H1 (cell line): ENCODE data around the gene UBE4B. TPM values are rescaled to one million over a fixed set of nuclear protein-coding genes. Genes with fewer than 3 reads are reported as not detected.

ENCODE experiments used
- CTCF ChIA-PET: fragments of 300-600 bp; sonication (Branson Sonifier 250); formaldehyde crosslinking; loops from one replicate; lab custom pipeline; 2021; ENCODE audit not compliant: partially characterized antibody; lab: Charles Lee
- POLR2A ChIA-PET: fragments of 300-600 bp; sonication (Branson Sonifier 250); formaldehyde crosslinking; loops from one replicate; lab custom pipeline; 2021; ENCODE audit warnings: inconsistent platforms; ENCODE audit not compliant: partially characterized antibody; lab: Charles Lee
- DNase-seq, 2 experiments: peaks; one replicate each; pipeline versions ENCODE4 v3.0.0 to v3.0.0-alpha.2; 2010 to 2022; ENCODE audit warnings: low spot score in 2 of 2, low read depth in 1 of 2, mixed read lengths in 1 of 2
- FAIRE-seq: peaks from 2 replicates; lab custom pipeline; 2011; peaks lifted over from hg19 to GRCh38; lab: Jason Lieb, UNC
- H2AFZ ChIP-seq: 2 replicates; pipeline ENCODE4 v1.8.1; 2012; ENCODE audit warnings: low read length, inconsistent platforms
- H2AK5ac ChIP-seq: 2 replicates; pipeline ENCODE4 v1.6.1; 2013; ENCODE audit warnings: low read depth, low read length
- H2BK120ac ChIP-seq: replicated peaks from 2 replicates; pipeline ENCODE3; 2013; ENCODE audit warnings: low read depth, low read length, inconsistent platforms
- H2BK12ac ChIP-seq: 2 replicates; pipeline ENCODE4 v1.6.1; 2013; ENCODE audit warnings: low read depth, low read length
- H2BK15ac ChIP-seq: 2 replicates; pipeline ENCODE4 v1.6.1; 2013; ENCODE audit warnings: low read length
- H2BK20ac ChIP-seq: 2 replicates; pipeline ENCODE4 v1.6.1; 2013; ENCODE audit warnings: low read length
- H2BK5ac ChIP-seq: 2 replicates; pipeline ENCODE4 v1.6.1; 2013; ENCODE audit warnings: low read depth, low read length
- H3K14ac ChIP-seq: 2 replicates; pipeline ENCODE4 v1.6.1; 2013; ENCODE audit warnings: inconsistent platforms; ENCODE audit not compliant: insufficient read length
- H3K18ac ChIP-seq: 2 replicates; pipeline ENCODE4 v1.6.1; 2013; ENCODE audit warnings: low read length; ENCODE audit errors: extremely low read depth
- H3K23ac ChIP-seq: 2 replicates; pipeline ENCODE4 v1.6.1; 2013; ENCODE audit warnings: inconsistent platforms; ENCODE audit not compliant: insufficient read length
- H3K23me2 ChIP-seq: 2 replicates; pipeline ENCODE4 v1.6.1; 2013; ENCODE audit warnings: low read depth, low read length
- H3K27ac ChIP-seq: 2 replicates; pipeline ENCODE4 v1.6.1; 2011; ENCODE audit warnings: low read depth, low read length, inconsistent platforms
- H3K27me3 ChIP-seq, 4 experiments: replicated peaks in 1 of 4; 1 replicate in 1 of 4; 2 replicates in 3 of 4; pipeline versions ENCODE4 v1.6.1 to v1.8.1; 2011 to 2013; ENCODE audit warnings: low read length in 3 of 4, mild to moderate bottlenecking in 3 of 4, inconsistent platforms in 2 of 4, mixed read lengths in 2 of 4, moderate library complexity in 1 of 4; ENCODE audit not compliant: control insufficient read depth in 3 of 4, insufficient read depth in 3 of 4; ENCODE audit errors: extremely low read depth in 1 of 4
- H3K36me3 ChIP-seq, 4 experiments: 2 replicates each; pipeline versions ENCODE4 v1.6.1 to v1.8.1; 2011 to 2013; ENCODE audit warnings: mild to moderate bottlenecking in 4 of 4, low read length in 3 of 4, moderate library complexity in 2 of 4, control low read depth in 1 of 4, inconsistent platforms in 1 of 4; ENCODE audit not compliant: insufficient read depth in 4 of 4, control insufficient read depth in 2 of 4
- H3K4ac ChIP-seq: replicated peaks from 2 replicates; pipeline ENCODE3; 2013; ENCODE audit warnings: low read length, low read depth, mixed read lengths, inconsistent platforms; ENCODE audit not compliant: insufficient read length
- H3K4me1 ChIP-seq, 4 experiments: replicated peaks in 1 of 4; 1 replicate in 1 of 4; 2 replicates in 3 of 4; pipeline versions ENCODE4 v1.6.1 to v1.8.1; 2011 to 2013; ENCODE audit warnings: low read length in 3 of 4, inconsistent platforms in 2 of 4, mixed read lengths in 1 of 4; ENCODE audit not compliant: insufficient read depth in 4 of 4, control insufficient read depth in 3 of 4
- H3K4me2 ChIP-seq, 2 experiments: 2 replicates each; pipeline versions ENCODE4 v1.6.1 to v1.8.1; 2011 to 2013; ENCODE audit warnings: low read depth in 2 of 2, low read length in 2 of 2, control low read depth in 1 of 2, inconsistent platforms in 1 of 2, mild to moderate bottlenecking in 1 of 2; ENCODE audit not compliant: insufficient read depth in 1 of 2
- H3K4me3 ChIP-seq, 4 experiments: fragments of 200-600, 300-600 bp in 1 of 4; sonication (generic), shearing (Covaris generic), sonication (Bioruptor Twin) in 1 of 4; 2 replicates each; pipeline versions ENCODE4 v1.5.1 to v1.8.1; 2011 to 2016; ENCODE audit warnings: low read length in 4 of 4, low read depth in 3 of 4, control low read depth in 2 of 4, inconsistent platforms in 2 of 4, mild to moderate bottlenecking in 2 of 4, mixed read lengths in 1 of 4, moderate library complexity in 1 of 4; ENCODE audit not compliant: insufficient read depth in 2 of 4; ENCODE audit errors: extremely low read depth in 1 of 4
- H3K56ac ChIP-seq: replicated peaks from 2 replicates; pipeline ENCODE3; 2013; ENCODE audit warnings: low read depth, mild to moderate bottlenecking, mixed read lengths, low read length, inconsistent platforms; ENCODE audit not compliant: insufficient read length
- H3K79me1 ChIP-seq: 2 replicates; pipeline ENCODE4 v1.6.1; 2013; ENCODE audit warnings: low read depth, low read length, control low read depth
- H3K79me2 ChIP-seq, 2 experiments: 2 replicates each; pipeline versions ENCODE4 v1.6.1 to v1.8.1; 2012 to 2013; ENCODE audit warnings: low read length in 2 of 2, mild to moderate bottlenecking in 2 of 2, inconsistent platforms in 1 of 2; ENCODE audit not compliant: insufficient read depth in 2 of 2, control insufficient read depth in 1 of 2
- H3K9ac ChIP-seq, 4 experiments: replicated peaks in 1 of 4; 1 replicate in 1 of 4; 2 replicates in 3 of 4; pipeline versions ENCODE4 v1.6.1 to v1.8.1; 2011 to 2013; ENCODE audit warnings: low read depth in 3 of 4, low read length in 3 of 4, control low read depth in 2 of 4, mild to moderate bottlenecking in 2 of 4, moderate library complexity in 2 of 4, inconsistent platforms in 1 of 4; ENCODE audit errors: extremely low read depth in 1 of 4
- H3K9me3 ChIP-seq, 2 experiments: 2 replicates each; pipeline versions ENCODE4 v1.6.1 to v1.8.1; 2012 to 2013; ENCODE audit warnings: mild to moderate bottlenecking in 2 of 2, moderate library complexity in 2 of 2, control low read depth in 1 of 2, inconsistent platforms in 1 of 2, low read depth in 1 of 2, low read length in 1 of 2, mixed read lengths in 1 of 2; ENCODE audit not compliant: insufficient read depth in 2 of 2
- H4K20me1 ChIP-seq, 2 experiments: replicated peaks in 1 of 2; 2 replicates each; pipeline versions ENCODE3 to v1.8.1; 2011 to 2013; ENCODE audit warnings: inconsistent platforms in 2 of 2, low read length in 2 of 2, mild to moderate bottlenecking in 1 of 2; ENCODE audit not compliant: insufficient read depth in 2 of 2, control insufficient read depth in 1 of 2
- H4K5ac ChIP-seq: 2 replicates; pipeline ENCODE4 v1.6.1; 2013; ENCODE audit warnings: low read length, low read depth, mixed read lengths, inconsistent platforms; ENCODE audit not compliant: insufficient read length
- H4K8ac ChIP-seq: 2 replicates; pipeline ENCODE4 v1.8.0; 2013; ENCODE audit warnings: mild to moderate bottlenecking, moderate library complexity, low read length, inconsistent platforms; ENCODE audit not compliant: insufficient read depth; ENCODE audit errors: extremely low read depth
- H4K91ac ChIP-seq: replicated peaks from 2 replicates; pipeline ENCODE3; 2013; ENCODE audit warnings: low read length, mixed read lengths, inconsistent platforms; ENCODE audit not compliant: insufficient read length
- BRCA1 ChIP-seq: IDR thresholded peaks from 2 replicates; pipeline ENCODE4 v1.6.1; 2012; ENCODE audit warnings: low read depth, low read length, improper control_type of control experiment
- CBX8 ChIP-seq: fragments of 300-800, 300-1000 bp; sonication (generic); IDR thresholded peaks from 2 replicates; pipeline ENCODE4 v1.7.1; 2016; ENCODE audit warnings: low read depth, low read length, borderline replicate concordance
- CTCF ChIP-seq, 3 experiments: IDR thresholded peaks; 1 replicate in 2 of 3; 2 replicates in 1 of 3; pipeline versions ENCODE4 v1.5.1 to v1.6.1; 2011; ENCODE audit warnings: low read length in 3 of 3, mild to moderate bottlenecking in 3 of 3, inconsistent platforms in 2 of 3, low read depth in 1 of 3, moderate library complexity in 1 of 3; ENCODE audit not compliant: insufficient read depth in 1 of 3; ENCODE audit errors: control extremely low read depth in 1 of 3
- EP300 ChIP-seq, 2 experiments: IDR thresholded peaks; 1 replicate in 1 of 2; 2 replicates in 1 of 2; pipeline ENCODE4 v1.6.1; 2011 to 2012; ENCODE audit warnings: low read depth in 2 of 2, low read length in 2 of 2, mild to moderate bottlenecking in 2 of 2, borderline replicate concordance in 1 of 2, inconsistent platforms in 1 of 2, moderate library complexity in 1 of 2
- FOSL1 ChIP-seq: IDR thresholded peaks from 2 replicates; pipeline ENCODE4 v1.6.1; 2011; ENCODE audit warnings: mild to moderate bottlenecking, low read depth, low read length, moderate library complexity; ENCODE audit not compliant: insufficient read depth
- GTF2F1 ChIP-seq: IDR thresholded peaks from 2 replicates; pipeline ENCODE4 v1.6.1; 2012; ENCODE audit warnings: low read depth, low read length, improper control_type of control experiment, borderline replicate concordance
- POLR2A ChIP-seq, 2 experiments: IDR thresholded peaks; 1 replicate in 1 of 2; 2 replicates in 1 of 2; pipeline ENCODE4 v1.6.1; 2011; ENCODE audit warnings: low read depth in 2 of 2, low read length in 2 of 2, mild to moderate bottlenecking in 2 of 2; ENCODE audit errors: control extremely low read depth in 1 of 2
- POU5F1 ChIP-seq: IDR thresholded peaks from 2 replicates; pipeline ENCODE4 v1.6.1; 2011; ENCODE audit warnings: low read depth, mild to moderate bottlenecking, low read length, moderate library complexity
- SIN3A ChIP-seq, 2 experiments: IDR thresholded peaks in 1 of 2; conservative IDR thresholded peaks in 1 of 2; 2 replicates each; pipeline ENCODE4 v1.6.1; 2011 to 2012; ENCODE audit warnings: low read length in 2 of 2, improper control_type of control experiment in 1 of 2, low read depth in 1 of 2, mild to moderate bottlenecking in 1 of 2
- SIX5 ChIP-seq: IDR thresholded peaks from 2 replicates; pipeline ENCODE4 v1.6.1; 2011; ENCODE audit warnings: mild to moderate bottlenecking, low read depth, low read length
- SP2 ChIP-seq: IDR thresholded peaks from 2 replicates; pipeline ENCODE4 v1.6.1; 2012; ENCODE audit warnings: mild to moderate bottlenecking, low read length, inconsistent platforms
- TCF12 ChIP-seq: IDR thresholded peaks from 2 replicates; pipeline ENCODE4 v1.6.1; 2011; ENCODE audit warnings: low read depth, mild to moderate bottlenecking, low read length
- polyA plus RNA-seq, 7 experiments: library from polyadenylated mRNA; depleted of rRNA in 3 of 7; stranded (reverse) in 5 of 7; unstranded in 2 of 7; fragments of >200 nt in 5 of 7; fragments of 200-250 nt in 2 of 7; gene quantifications; 1 replicate in 5 of 7; 2 replicates in 1 of 7; 4 replicates in 1 of 7; pipeline versions ENCODE4 v1.2.1 to v1.2.3, GENCODE V29; 2011 to 2013; ENCODE audit warnings: missing spikeins in 2 of 7, mixed read lengths in 2 of 7
- total RNA-seq: library from RNA; stranded (reverse); fragmentation: NEBNext Ultra II Directional; extraction: Animal tissue kit (Norgen Biotek cat#: 25700); gene quantifications from 2 replicates; pipeline ENCODE4 v1.2.1, GENCODE V29; 2021

UBE4B gene
- total and polyA plus RNA-seq, 2 of the 8 experiments (the other 6 are each of a cell fraction or from before 2014, with no cell fraction given): 24.5 to 90.1 TPM

GRCh38 chr1:10101929-10102328 is 69.2 kb downstream of the UBE4B start:
- CTCF ChIA-PET: interaction anchor here (0.9 kb wide), 1 partner anchor 8 kb away, joined by 3 read pairs; no protein-coding TSS in a partner anchor
- no peak overlapping the region for H2AFZ ChIP-seq
- H4K91ac ChIP-seq: no peak overlapping the region
- H3K4ac ChIP-seq: no peak overlapping the region
- no peak for DNase-seq
- H2BK5ac ChIP-seq: no peak overlapping the region
- no peak for TF ChIP-seq CTCF (IDR thresholded peaks at IDR 0.05; ENCODE audit: control extremely low read depth in 1 of 3, insufficient read depth in 1 of 3, low read depth in 1 of 3, low read length in 3 of 3)
- TF ChIP-seq EP300 (IDR thresholded peaks at IDR 0.05; ENCODE audit: borderline replicate concordance in 1 of 2, low read depth in 2 of 2, low read length in 2 of 2): no peak
- no peak for TF ChIP-seq SP2
- no peak for TF ChIP-seq CBX8
- no peak for TF ChIP-seq POLR2A (IDR thresholded peaks at IDR 0.05; ENCODE audit: control extremely low read depth in 1 of 2, low read depth in 2 of 2, low read length in 2 of 2)
- no peak for TF ChIP-seq GTF2F1
- TF ChIP-seq TCF12: no peak
- TF ChIP-seq SIN3A (conservative IDR thresholded peaks at IDR 0.05 in 1 of 2, IDR thresholded peaks at IDR 0.05 in 1 of 2; ENCODE audit: low read depth in 1 of 2, low read length in 2 of 2): no peak
- no peak for TF ChIP-seq SIX5
- TF ChIP-seq FOSL1: no peak
- TF ChIP-seq BRCA1: no peak
- no peak for TF ChIP-seq POU5F1
- no peaks in the 10 kb centered on the region for H3K9me3 ChIP-seq
- H3K23me2 ChIP-seq: no peaks in the 10 kb centered on the region; the same call in 1 of the 2 replicates
- no peak overlapping the region for H4K5ac ChIP-seq
- POLR2A ChIA-PET: no interaction called here
- no peak overlapping the region for H3K14ac ChIP-seq
- no peaks in the 10 kb centered on the region for H3K4me1 ChIP-seq
- no peak overlapping the region for H3K23ac ChIP-seq
- H2BK12ac ChIP-seq: no peak overlapping the region
- no peak overlapping the region for H2AK5ac ChIP-seq
- no peaks in the 10 kb centered on the region for H4K20me1 ChIP-seq
- no peak overlapping the region for H3K4me2 ChIP-seq
- no peaks in the 10 kb centered on the region for H3K79me2 ChIP-seq
- H3K27me3 ChIP-seq: no peaks in the 10 kb centered on the region
- no peak overlapping the region for H3K27ac ChIP-seq
- H3K9ac ChIP-seq: no peak overlapping the region
- no peak overlapping the region for H3K18ac ChIP-seq
- peaks cover 5 to 41% (median 19%) of the 10 kb centered on the region in 4 experiments for H3K36me3 ChIP-seq
- H2BK20ac ChIP-seq: no peak overlapping the region
- H3K56ac ChIP-seq: no peak overlapping the region
- no peak for FAIRE-seq
- H4K8ac ChIP-seq: no peak overlapping the region
- no peaks in the 10 kb centered on the region; the same call in 1 of the 2 replicates for H3K79me1 ChIP-seq
- H2BK15ac ChIP-seq: no peak overlapping the region
- H2BK120ac ChIP-seq: no peak overlapping the region
- H3K4me3 ChIP-seq: no peak overlapping the region
